Left ventricle myocardium superior (tissue), 1 donor: ENCODE measurements around the gene SYT12. TPM values are rescaled to one million over a fixed set of nuclear protein-coding genes. Genes with fewer than 3 reads are reported as not detected.
"Not testable (repeated sequence)": the region's sequence is repeated elsewhere in the genome, so short reads cannot be mapped to it uniquely, and the experiment has no call there.

ENCODE experiments used
- ATAC-seq: fragments of 200-7000 bp; cut with Tn5 transposase; one replicate; pipeline ENCODE4 v1.9.1; 2020; ENCODE audit warnings: mild to moderate bottlenecking, moderate library complexity
- DNase-seq: peaks from one replicate; pipeline ENCODE4 v3.0.0-alpha.2; 2020
- intact Hi-C: fragments of 100-400 bp; cut with micrococcal nuclease; formaldehyde crosslinking; loops from one replicate; pipeline ENCODE4 v1.11.0; 2022
- total RNA-seq: library from RNA; stranded (reverse); fragmentation: NEBNext Ultra II Directional; extraction: Animal tissue kit (Norgen Biotek cat#: 25700); gene quantifications from one replicate; pipeline ENCODE4 v1.2.1, GENCODE V29; 2021
- donor health status: DM: no; HTN: yes; CAD: no; lungs with severe emphysema.

Gene SYT12
- total RNA-seq, 1 donor from 2014 or later = 0.37 TPM

DNA sequence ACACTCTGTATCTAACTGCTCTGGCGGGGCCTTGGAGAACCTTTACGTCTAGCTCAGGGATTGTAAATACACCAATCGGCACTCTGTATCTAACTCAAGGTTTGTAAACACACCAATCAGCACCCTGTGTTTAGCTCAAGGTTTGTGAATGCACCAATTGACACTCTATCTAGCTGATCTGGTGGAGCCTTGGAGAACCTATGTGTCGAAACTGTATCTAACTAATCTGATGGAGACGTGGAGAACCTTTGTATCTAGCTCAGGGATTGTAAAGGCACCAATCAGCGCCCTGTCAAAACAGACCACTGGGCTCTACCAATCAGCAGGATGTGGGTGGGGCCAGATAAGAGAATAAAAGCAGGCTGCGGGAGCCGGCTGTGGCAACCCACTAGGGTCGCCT, 33.6 kb upstream of the SYT12 start:
- DNase-seq, intact Hi-C loops, ATAC-seq: not testable (repeated sequence)

DNA sequence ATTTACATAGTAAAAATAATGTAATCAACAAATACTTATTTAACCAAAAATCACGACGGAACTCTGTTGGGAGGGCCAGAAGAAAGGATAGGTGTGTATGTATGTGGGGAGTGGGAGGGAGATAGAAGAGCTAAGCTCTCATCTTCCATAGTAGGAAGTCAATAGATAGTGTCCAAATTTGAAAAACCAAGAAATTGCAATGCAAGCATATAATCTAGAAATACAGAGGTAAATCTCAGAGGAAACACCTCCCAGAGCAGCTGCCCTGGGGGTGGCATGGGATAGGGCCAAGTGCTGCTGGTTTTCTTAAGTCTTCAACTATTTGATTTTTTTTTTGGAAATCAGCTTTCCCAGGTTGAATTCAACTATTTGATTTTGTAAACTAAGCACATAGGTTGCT, 30.9 kb upstream of the SYT12 start:
- ATAC-seq (no peak), DNase-seq (no peak)
- intact Hi-C loops = no loop called here

DNA sequence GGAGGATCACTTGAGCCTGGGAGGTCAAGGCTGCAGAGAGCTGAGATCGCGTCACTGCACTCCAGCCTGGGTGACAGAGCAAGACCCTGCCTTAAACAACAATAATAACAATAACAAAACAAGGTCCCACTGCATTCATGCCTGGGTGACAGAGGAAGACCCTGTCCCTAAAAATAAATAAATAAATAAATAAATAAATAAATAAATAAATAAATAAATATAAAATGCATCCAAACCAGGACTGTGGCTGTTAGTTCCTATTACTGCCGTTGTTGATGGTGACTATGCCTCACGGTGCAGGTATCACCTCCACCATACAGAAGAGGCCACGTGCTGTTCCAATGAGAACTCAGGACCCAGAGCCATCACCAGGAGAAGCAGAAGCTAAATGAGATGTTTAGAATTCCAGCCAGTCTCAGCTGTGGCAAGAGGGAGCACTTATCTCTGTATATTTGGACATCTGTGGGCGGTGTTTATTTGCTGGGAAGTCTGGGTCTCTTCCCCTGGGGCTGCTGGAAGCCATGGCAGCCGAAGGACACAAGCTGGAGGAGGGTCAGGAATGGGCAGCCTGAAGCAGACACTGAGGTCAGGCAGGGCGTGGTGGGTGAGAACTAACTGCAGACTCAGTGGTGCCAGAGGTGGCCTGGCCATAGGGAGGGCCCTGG, 26.2 kb upstream of the SYT12 start:
- DNase-seq (no peak), ATAC-seq (peak; percentile 50)
- intact Hi-C loops = no loop called here

DNA sequence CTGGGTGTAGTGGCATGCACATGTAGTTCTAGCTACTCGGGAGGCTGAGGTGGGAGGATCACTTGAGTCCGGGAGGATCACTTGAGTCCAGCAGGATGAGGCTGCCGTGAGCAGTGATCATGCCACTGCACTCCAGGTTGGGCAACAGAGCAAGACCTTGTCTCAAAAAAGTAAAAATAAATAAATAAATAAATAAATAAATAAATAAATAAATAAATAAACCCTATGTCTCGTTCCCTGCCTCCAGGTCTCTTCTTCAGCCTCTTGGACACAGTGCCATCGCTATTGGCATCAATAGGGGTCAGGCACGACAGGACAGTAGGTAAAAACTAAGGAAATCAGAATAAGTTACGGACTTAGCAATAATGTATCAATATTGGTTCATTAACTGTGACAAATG, 23.4 kb upstream of the SYT12 start:
- intact Hi-C loops = no loop called here
- no peak for ATAC-seq
- DNase-seq = no peak

DNA sequence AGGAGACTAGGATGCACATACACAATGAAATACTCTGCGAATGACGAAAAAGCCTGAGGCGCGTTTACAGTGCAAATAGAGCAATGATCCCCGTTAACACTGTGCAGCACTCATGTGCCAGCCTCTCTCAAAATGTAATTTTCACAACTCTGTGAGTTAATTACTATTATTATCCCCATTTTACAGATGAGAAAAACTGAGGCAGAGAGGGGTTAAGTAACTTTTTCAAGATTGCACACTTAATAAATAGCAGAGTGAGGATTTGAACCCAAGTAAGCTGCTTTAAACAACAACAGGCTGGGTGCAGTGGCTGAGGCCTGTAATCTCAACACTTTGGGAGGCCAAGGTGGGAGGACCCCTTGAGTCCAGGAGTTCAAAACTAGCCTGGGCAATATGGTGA, 21.6 kb upstream of the SYT12 start:
- intact Hi-C loops = no loop called here
- ATAC-seq (no peak), DNase-seq (no peak)

DNA sequence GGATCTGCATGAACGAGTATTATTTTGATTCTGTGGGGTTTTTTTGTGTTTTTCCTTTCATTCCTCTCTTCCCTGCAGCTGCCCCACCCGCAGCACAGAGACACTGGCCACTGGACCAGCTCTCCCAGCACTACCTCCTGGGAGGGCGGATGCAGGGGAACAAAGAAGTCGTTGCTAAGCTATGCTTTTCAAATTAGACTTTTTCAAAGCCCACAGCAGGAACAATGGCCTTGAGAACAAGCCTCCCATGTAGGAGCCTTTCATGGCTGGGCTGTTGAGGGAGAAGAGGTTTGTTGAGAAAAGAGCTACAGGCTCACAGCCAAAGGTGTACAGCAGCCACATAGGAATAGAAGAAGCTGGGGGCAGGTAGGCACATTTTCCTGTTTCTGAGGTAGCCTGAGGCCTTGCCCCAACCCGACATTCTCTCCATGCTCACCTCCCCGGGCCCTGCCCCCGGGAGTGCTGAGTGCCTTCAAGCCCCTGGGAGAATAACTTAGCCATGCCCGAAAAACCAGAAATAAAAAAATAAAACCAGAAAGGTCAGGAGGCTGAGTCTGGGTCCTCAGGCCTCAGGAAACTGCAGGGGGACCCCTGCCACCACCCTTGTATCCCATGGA, 20.5 kb upstream of the SYT12 start:
- ATAC-seq (no peak), DNase-seq (no peak)
- intact Hi-C loops = no loop called here

DNA sequence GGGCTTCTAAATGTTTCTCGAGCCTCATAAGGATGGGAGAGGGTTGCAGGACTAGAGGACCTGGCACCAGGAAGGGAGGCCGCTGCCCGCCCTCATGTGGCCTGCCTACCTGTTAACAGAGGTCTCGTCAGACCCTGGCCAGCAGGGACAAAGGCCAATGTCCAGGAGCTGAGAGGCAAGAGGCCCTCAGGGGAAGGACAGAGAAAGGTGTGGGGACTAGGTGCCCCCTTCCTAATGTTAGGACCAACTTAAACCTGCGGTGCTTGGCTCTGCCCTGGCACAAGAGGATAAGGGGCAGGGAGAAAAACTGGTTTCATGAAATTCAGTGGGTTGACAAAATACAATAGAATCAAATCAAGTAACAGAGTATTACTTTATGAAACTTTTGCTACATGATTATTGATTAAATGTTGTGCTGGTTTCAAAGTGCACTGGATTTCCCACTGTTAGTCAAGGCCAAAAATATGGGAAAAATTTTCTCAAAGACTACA, 20.0 kb upstream of the SYT12 start:
- ATAC-seq (no peak), DNase-seq (no peak)
- intact Hi-C loops = no loop called here

DNA sequence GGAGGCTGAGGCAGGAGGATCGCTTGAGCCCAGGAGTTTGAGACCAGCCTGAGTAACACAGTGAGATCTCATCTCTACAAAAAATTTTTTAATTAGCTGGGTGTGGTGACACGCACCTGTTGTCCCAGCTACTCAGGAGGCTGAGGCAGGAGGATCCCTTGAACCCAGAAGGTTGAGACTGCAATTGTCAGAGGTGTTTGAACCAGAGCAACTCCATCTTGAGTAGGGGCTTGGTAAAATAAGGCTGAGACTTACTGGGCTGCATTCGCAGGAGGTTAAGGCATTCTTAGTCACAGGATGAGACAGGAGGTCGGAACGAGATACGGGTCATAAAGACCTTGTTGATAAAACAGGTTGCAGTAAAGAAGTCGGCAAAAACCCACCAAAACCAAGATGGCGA, 17.7 kb upstream of the SYT12 start:
- ATAC-seq, DNase-seq, intact Hi-C loops: not testable (repeated sequence)

DNA sequence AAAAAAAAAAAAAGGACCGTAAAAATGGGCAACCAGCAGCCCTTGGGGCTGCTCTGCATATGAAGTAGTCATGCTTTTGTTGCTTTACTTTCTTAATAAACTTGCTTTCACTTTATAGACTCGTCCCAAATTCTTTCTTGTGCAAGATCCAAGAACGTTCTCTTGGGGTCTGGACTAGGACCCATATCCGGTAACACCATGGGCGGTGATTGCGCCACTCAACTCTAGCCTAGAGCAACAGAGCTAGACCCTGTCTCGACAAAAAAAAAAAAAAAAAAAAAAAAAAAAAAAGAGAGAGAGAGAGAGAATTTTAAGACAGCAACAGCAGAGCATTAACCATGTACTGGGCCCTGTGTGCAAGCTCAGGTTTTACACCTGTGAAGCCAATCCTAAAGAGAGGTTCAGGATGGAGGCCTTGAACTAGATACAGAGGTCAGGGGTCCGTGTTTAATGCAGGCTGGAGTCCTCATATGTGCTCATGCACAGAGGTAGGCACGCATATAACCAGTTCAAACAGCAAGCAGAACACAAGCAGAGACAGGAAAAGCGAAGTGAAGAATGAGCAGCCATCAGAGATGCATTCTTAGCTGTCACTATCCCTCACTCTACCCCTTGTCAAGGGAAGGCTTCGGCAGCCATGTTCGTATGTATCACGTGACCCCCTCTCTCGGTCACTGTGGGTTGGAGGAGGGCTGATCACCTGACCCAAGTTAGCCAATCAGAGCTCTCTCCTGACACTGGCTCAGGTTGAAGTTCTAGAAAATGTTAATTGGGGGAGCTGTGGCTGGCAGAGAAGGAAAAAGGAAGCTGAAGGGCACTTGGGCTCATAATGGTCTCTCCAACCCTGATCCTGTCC, 16.7 kb upstream of the SYT12 start:
- intact Hi-C loops = no loop called here
- ATAC-seq (peak; percentile 70), DNase-seq (peak; percentile 56)

DNA sequence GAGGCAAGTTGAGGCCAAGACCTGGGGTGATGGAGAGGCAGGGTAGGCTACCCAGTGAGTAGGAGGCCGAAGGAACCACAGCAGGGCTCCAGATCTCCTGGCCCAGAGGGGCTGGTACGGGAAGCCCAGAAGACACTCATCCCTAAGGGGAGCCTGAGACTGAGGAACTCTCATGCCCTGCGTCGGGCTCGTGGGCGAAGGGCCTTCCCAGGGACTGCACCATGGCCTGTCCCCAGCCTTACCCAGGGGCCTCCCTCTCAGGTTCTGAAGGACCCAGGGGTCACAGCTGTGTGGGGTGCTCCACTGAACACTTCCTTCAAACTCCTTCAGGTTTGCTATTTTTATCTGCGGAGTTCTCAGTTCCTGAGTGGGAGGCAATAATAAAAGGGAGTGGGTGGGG, 15.8 kb upstream of the SYT12 start:
- DNase-seq (no peak), ATAC-seq (no peak)
- intact Hi-C loops = no loop called here

DNA sequence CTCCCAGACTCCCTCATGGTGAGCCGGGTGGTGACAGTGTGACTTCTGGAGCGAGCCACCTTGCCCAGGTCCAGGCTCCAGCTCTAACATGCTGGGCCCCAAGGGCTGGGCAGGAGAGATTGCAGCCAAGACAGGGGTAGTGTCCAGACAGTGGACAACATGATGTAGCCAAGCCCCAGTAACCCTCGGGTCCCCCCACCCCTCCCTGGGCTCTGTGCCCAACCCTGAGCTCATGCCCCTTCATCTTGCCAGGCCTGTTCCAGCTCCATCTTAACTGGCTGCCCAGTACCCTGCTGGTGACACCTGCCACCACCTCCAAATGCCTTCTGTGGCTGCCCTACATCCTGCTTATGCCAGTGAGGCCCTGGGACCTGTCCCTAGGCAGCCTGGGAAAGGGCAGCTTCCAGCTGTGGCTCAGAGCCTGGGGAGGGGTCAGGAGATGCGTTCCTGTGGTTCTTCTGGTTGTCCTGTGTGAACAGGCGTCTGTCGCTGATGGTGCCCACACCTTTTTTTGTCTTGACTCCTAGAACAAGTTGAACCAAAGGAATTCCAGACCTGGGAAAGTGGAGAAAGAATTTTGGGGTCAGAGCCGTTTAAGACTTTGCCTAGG, 12.5 kb upstream of the SYT12 start:
- no peak for DNase-seq
- no peak for ATAC-seq
- intact Hi-C loops = no loop called here

DNA sequence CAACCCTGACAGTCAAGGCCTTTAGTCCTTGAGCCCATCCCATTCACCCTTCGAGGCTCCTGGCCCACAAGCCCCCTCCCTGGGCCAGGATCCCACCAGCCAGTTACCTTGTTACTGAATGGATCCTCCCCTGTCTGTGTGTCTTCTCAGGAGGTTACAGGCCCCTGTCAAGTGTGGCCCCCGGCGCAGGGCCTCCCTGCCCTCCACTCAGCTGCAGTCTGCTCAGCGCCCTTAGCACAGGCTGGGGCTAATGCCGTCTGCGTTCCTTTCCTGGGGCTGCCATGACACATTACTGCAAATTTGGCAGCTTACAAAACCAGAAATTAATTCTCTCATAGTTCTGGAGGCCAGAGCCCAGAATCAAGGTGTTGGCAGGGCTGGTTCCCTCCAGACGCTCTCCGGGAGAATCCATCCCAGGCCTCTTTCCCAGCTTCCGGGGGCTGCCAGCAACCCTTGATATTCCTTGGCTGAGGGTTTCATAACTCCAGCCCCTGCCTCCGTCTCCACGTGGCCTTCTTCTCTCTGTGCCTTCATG, 9.4 kb upstream of the SYT12 start:
- ATAC-seq (no peak), DNase-seq (no peak)
- intact Hi-C loops = no loop called here

DNA sequence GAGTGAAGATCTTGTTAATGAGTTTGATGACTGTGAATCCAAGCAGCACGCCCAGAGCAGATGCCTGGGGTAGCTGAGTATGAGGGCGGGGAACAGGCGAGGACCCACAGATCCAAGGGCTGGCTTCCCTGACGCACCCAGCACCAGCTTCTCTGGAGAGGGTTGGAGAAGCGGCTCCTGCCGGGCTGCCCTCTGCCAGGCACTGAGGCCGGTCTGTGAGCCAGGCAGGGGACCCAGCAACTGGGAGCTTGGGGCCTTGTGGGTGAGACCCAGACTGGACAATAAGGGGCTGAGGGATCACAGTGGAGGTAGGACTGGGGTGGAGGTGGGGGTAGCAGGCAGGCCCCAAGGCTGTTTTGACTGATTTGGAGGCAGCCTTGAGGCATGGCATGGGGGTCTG, 8.6 kb upstream of the SYT12 start:
- ATAC-seq (no peak), DNase-seq (no peak)
- intact Hi-C loops = no loop called here

DNA sequence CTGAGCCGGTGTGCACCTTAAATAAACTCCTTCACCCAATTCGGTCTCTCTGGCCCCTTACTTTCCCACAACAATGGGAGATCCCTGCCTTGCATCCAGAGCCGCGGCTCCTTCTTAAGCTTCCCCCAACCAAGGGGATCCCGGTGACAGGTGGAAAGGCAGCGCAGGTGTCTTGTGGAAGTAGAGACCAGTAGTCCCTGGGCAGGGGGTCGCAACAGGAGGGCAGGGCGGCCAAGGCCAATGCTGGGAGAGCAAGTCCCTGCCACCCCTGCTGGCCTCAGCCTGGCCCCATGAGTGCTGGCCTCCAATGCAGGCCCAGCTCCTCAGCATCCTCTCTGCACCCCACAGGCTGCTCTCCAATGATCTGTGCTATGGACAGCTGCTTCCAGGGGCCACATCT, 7.9 kb upstream of the SYT12 start:
- intact Hi-C loops = no loop called here
- DNase-seq = no peak
- no peak for ATAC-seq

DNA sequence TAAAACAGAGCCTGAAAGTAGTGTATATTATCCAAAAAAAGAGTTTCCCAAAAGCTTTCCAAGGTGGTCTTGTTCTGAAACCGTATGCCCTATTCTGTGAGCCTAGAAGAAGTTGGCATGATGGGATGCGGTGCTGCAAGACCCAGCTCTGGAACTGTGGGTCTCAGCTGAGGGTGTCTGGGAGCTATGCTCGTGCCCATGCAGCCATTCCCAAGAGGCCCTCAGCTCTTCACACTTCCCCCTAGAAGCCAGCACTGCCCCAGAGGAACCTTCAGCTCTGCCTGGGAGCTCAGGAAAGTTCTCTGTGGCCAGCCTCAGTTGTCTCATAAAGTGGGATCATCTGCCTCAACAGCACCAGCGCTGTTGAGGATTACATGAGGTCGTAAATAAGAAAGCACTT, 6.4 kb upstream of the SYT12 start:
- DNase-seq (no peak), ATAC-seq (no peak)
- intact Hi-C loops = no loop called here

DNA sequence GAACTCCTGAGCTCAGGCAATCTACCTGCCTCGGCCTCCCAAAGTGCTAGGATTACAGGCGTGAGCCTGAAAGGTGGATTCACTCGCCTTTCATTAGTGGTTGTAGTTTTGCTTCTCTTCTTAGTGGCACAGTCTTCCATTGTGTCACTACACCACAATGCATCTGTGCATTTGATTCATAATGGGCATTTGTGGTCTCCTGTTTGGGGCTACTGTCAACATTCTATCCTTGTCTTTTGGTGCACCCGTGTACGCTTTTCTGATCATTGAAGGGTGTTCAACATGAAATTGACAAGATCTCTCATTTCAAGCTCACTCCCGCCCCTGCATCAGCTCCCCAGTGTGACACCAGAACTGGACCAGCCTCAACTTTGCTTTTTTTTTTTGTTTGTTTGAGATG, 2.0 kb upstream of the SYT12 start:
- intact Hi-C loops = no loop called here
- DNase-seq (no peak), ATAC-seq (no peak)

DNA sequence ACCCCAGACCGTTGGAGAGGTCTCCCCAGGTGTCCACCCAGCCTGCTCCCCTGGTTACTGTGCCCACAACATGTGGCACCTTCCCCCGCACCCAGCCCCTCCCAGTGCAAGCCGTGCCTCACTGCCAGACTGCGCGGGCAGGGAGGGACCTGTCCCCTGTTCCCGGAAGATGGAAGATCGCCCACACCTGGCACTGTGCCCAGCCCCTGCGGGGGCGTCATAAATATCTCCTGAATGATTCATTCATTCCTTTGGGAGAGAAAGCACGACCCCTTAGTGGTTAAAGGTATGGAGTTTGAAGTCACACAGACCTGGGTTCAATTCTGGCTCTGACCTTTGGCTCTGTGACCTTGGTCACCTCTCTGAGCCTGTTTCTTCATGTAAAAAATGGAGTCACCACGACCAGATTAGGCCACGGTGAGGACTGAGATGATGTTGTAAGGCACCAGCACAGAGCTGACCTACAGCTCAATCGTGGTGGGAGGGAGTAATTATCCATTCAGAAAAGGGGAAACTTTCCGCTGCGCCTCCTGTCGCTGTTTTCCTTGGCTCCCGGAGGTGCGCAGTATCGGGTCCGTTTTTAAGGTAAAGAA, 497 bp upstream of the SYT12 start:
- no peak for ATAC-seq
- intact Hi-C loops = no loop called here
- DNase-seq = no peak

DNA sequence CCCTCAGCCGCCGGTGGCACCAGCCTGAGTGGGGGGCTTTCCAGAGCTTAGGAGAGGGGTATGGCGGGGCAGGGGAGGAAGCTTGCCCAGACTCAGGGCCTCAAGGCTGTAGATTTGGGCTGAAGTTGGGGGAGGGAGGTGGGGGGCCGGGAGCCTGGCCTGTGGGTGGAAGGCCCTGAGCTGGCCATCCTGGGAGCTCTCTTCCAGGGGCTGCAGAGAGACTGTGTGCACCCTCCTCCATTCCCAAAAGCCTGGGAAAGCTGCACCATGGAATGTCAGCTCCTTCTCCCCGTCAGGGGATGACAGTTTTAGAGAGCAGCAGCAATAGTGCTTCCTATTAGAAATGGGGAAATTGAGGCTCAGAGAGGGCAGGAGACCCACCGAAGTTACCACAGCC, 1.0 kb downstream of the SYT12 start:
- intact Hi-C loops = no loop called here
- DNase-seq (no peak), ATAC-seq (no peak)

DNA sequence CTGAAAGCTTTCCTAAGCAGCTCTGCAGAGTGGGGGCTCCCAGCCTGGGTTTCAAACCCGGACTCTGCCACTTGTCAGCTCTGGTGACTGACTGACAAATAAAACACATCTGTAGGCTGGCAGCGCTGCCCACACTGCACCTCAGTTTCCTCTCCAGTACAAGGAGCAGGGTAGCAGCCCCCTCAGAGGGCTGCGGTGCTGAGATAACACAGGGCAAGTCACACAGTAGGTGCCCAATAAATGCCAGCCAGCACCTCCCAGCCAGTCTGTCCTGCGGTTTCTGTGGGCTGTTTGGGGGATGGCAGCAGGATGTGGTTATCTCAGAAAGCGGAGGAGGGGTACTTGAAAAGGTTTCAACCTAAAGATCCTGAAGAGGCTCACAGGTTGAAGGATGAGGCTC, 1.5 kb downstream of the SYT12 start:
- intact Hi-C loops = no loop called here
- no peak for ATAC-seq
- no peak for DNase-seq
